Glomerular visceral epithelial cell (primary cell): ENCODE results near the gene BSPRY.
"Not testable (repeated sequence)": the region's sequence is repeated elsewhere in the genome, so short reads cannot be mapped to it uniquely, and the experiment has no call there.

Experiments used
- DNase-seq: peaks from one replicate; pipeline ENCODE4 v3.0.0-alpha.2; 2016; ENCODE audit errors: extremely low spot score

Gene BSPRY

DNA sequence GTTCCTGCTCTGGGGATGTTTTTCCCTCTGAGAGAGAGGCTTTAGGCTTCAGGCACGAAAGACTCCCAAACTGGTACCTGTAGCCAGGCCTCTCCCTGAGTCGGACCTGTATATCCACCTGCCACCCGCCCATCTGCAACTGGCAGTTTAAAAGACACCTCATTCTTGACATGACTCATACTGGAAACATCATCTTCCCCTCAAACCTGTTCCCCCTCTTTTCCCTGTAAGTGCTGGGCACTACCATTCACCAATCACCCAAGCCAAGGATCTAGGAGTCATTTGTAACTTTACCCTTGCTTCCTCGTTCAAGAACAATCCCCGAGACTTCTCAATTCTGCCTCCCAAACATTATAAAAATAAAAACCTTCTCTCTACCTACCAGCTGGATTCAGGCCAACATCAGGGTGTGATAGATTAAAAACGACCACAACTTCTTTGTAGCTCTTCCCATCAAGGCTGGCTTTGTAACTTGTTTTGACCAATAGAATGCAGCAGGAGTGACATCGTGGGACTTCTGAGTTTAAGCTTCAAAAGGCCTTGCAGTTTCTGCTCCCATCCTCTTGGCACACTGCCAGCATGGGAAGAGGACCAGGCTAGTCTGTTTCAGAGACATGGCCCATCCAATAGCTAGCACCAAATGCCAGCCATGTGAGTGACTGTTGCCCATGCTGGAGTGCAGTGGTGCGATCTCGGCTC lies 7.5 kb upstream of the BSPRY start:
- peak; percentile 13 for DNase-seq

DNA sequence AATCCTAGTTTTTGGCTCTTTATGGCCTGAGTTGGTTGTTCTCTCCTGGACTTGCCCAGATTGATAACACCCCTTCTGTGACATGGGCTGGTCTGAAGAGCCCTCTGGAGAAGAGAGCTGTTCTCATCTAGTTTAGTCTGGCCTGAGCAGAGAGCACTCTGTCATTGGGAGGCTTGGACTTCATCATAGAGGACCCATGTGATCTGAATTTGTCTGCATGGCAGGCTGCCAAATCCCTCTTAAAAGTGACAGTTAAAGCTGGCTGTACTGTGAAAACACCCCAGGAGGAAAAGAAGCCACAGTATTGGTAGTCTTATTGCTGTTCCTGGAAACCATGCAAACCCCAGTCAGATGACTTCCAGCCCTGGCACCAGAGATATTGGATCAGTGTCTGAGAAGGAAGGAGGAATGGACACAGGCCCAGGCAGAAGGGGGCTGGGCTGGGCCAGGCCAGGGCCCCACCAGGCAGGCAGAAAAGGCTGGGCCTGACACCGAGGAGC lies 5.6 kb upstream of the BSPRY start:
- DNase-seq, result peak; percentile 14

GRCh38 chr9:113345190-113345589 lies 4.2 kb upstream of the BSPRY start:
- DNase-seq, result no peak

DNA sequence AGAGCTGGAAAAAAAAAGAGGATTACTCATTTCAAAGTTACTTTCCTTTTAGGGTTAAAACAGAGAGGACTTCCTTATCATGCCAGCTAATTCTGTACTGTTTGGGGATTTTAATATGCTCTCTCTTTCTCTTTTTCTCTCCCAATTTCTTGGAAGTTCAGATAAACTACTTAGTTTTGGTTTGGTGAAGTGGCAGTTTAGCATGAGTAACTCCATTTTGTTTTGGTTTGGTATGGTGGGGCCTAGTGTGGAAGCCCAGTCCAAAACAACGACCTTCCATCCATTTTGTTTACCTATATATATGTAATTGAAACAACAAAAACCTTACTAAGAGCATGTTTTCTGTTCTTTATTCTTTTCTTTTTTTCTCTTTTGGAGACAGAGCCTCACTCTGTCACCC lies 3.7 kb upstream of the BSPRY start:
- no peak for DNase-seq

DNA sequence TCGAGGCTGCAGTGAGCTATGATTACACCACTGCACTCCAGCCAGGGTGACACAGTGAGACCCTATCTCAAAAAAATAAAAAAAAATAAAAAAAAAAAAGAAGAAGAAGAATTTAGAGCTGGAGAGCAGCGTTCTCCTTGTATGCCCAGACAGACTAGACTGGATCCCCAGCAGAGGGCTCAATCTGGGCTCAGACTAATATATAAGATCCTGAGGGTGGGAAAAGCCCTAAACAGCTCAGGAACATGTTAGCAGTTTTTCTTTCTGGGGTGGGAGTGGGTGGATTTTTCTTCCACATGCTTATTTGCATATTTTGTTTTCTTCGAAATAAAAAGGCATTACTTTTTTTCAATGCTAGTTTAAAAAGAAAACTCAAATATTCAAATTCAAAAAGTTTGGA lies 904 bp upstream of the BSPRY start:
- no peak for DNase-seq

GRCh38 chr9:113349066-113349444 lies 286 bp upstream of the BSPRY start:
- DNase-seq, result no peak

- no peak for DNase-seq
These were observed 843 bp downstream of the BSPRY start for GRCh38 chr9:113350107-113350661.

DNA sequence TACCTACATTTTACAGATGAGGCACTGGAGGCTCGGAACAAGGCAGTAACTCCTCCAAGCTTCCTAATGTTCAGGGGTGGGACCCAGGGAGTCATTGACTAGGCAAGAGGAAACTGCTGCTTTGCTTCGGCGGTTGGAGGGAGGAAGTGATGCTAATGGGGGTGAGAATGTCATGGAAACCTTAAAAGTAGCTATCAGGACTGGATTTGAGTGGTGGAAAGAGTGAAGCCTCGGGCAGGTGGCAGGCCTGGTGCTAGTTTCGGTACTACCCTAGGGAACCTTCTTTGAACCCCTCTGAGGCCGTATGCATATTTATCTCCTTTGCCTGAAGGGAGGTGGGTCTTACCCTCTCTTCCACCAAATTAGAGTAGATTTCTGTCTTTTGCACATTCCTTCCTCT lies 1.6 kb downstream of the BSPRY start:
- DNase-seq, result no peak

GRCh38 chr9:113352006-113352405 lies 2.7 kb downstream of the BSPRY start:
- DNase-seq, result no peak

DNA sequence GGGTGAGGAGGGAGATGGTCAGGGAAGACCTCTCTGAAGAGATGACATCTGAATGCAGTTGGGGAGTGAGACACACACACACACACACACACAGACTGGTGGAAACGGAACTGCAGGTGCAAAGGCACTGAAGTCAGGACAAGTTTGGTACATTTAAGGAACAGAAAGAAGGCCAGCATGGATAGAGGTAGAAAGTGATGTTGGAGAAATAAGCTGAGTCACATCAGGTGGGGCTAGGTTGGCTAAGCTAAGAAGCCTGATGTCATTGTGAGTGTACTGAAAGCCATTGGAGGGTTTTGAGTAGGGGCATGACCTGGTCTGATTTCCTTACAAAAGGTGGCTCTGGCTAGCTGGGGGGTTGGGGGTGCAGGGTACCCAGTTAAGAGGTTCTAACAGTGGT lies 3.1 kb downstream of the BSPRY start:
- DNase-seq, result no peak

- peak; percentile 23 for DNase-seq
These were observed 5.8 kb downstream of the BSPRY start for GRCh38 chr9:113355040-113355596.

DNA sequence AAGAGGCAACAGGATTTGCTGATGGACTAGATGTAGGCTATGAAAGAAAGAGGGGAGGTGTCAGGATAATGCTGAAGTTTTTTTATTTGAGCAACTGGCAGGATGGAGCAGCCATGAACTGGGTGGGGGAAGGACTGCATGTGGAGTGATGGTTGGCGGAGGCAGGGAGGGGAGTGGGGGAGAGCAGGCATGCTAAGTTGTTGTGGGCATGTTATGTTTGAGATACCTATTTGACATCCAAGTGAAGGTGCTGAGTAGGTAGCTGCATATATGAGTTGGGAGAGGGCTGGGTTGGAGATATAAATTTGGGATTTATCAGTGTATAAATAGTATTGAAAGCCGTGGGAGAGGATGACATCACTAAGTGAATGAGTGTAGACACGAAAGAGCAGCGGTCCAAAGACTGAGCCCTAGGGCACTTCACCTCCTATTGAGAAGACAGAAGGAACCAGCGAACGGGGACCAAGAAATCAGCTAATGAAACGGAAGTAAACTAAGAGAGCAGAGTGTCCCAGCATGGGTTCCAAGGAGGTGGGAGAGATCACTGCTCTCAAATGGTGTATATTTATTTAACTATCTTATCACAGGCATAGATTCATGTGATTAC lies 7.4 kb downstream of the BSPRY start:
- DNase-seq, result no peak

GRCh38 chr9:113359385-113359784 lies 10.0 kb downstream of the BSPRY start:
- no peak for DNase-seq

- no peak for DNase-seq
These were observed 11.0 kb downstream of the BSPRY start for GRCh38 chr9:113360242-113360842.

DNA sequence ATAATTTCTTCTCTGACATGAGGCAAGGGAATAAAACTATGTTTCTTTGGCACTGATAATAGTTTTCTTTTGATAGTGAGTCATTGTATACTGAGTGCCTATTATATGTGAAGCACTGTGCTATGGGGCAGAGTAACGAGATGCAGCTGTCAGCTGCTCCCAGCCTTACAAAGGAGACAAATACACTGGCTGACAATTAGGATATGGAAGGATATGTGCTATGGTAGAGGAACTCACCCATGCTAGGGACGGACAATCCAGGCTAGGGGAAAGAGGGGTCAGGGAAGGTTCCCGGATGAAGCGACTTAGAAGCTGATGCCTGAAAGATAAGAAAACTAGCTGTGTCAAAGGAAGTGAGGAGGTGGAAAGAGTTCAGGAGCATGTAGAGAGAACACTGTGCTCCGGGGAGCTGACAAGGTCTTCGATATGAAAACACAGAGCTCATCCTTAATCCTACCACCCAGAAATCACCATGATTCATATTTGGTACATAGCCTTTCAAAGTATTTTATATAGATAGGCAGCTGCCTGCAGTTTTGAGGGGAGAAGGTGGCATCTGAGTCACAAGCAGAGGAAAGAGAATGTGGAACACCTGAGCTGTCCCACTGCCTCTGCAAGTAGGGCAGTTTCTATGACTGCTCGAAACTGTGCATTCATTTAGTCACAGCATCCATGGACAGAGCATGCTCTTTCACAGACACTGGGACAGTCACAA lies 12.1 kb downstream of the BSPRY start:
- DNase-seq, result no peak

DNA sequence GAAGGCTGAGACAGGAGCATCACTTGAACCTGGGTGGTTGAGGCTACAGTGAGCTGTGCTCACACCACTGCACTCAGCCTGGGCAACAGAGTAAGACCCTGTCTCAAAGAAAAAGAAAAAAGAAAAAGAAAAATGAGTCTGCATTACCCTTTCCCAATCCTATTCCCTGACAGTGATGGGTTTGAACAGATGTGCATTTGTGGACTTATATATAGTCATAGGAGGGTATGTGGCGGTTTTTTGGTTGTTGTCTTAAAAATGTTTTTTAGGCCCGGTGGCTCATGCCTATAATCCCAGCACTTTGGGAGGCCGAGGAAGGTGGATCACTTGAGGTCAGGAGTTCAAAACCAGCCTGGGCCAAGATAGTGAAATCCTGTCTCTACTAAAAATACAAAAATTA lies 14.0 kb downstream of the BSPRY start:
- no peak for DNase-seq

DNA sequence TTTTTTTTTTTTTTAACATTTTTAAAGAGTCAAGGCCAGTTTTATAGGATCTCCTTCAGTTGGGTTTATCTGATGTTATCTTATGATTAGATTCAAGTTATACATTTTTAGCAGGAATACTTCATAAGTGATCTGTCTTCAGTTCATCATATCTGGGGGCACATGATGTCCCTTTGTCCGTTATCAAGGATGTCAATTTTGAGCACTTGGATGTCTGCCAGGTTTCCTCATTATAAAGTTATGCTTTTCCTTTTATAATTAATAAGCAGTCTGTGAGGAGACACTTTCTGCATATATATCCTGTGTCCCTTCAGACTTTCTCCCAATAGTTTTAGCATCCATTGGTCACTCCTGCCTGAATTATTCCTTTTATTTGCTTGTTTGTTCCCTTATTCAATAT lies 15.6 kb downstream of the BSPRY start:
- no peak for DNase-seq

GRCh38 chr9:113365652-113366051 lies 16.3 kb downstream of the BSPRY start:
- not testable (repeated sequence) for DNase-seq

DNA sequence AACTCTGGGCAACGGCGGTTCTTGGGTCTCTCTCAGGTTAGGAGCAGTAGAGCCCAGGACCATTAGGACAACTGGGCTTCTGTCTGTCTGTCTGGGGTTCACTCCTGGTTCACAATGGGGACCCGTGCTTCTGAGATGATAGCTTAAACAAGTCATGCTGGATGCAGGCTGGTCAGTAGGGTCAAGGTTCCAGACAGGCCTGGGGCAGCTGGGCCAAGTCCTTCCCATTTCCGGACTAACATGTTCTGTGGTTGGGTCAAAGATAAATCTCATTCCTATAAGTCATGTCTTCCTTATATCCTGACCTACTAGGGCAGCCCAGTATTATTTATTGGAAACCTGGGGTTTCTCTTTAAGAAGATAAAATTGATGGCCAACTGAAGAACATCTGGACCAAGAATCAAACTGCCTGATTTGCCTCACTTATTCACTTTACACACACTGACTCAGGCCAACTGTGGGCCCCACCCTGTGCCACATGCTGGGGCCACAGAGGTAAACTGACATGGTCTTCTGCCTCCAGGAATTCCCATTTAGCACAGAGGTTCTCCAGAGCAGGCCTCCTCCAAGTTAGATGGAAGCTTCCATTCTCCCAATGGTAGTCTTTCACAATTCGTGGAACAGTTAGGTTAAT lies 19.1 kb downstream of the BSPRY start:
- DNase-seq, result no peak

- no peak for DNase-seq
These were observed 19.9 kb downstream of the BSPRY start for GRCh38 chr9:113368982-113369854.

DNA sequence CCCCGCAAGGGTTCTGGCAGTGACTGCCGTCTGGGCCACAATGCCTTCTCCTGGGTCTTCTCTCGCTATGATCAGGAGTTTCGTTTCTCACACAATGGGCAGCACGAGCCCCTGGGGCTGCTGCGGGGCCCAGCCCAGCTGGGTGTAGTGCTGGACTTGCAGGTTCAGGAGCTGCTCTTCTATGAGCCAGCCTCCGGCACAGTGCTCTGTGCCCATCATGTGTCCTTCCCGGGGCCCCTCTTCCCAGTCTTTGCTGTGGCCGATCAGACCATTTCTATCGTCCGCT lies 20.5 kb downstream of the BSPRY start:
- no peak for DNase-seq
